HG03469 (cell line): Measurements from ENCODE around the gene USH1C.

ENCODE experiments used
- ATAC-seq: cut with Tn5 transposase; IDR thresholded peaks from one replicate; pipeline ENCODE4 v1.9.1; 2021; ENCODE audit warnings: mild to moderate bottlenecking, moderate library complexity, moderate number of reproducible peaks; ENCODE audit not compliant: unreplicated experiment

USH1C gene

DNA sequence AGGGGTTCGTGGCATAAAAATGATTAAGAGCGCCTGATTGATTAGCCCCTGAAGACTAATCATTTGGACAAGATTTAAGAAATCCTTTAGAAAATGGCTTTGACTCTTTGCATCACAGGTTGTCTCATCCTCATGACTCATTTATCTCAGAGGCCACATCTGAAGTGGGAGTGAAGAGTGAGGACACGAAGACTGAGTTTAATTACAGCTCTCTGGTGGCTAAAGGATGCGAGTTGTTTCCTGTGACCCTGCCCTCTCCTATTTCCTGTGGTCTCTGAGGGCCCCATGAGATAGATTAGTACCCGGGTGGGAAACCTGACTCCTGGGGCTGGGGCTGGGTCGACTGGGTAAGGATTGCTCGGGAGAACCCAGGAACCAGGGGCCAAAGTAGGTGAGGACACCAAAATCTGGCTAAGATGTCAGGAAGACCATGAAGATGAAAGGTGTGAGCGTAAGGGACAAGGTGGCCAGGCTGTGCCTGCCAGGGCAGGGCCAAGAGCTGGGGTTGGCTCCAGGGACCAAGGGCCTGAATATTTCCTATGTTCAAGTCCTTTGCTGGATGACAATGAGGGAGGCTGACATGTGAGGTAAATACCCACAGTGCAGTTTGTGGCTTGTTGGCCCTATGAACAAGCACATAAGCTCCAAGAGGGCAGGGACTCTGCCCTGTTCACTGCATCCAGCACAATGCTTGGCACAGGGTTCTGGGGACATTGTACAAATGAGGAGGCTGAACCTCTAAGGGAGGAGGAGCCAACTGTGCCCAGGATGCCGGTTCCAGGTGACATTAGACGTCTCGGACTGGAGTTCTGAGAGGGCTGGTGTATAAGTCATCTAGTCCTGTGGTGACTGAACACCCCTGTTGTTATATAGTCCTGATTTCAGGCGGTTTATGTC is 6.5 kb upstream of the USH1C start:
- no peak for ATAC-seq

DNA sequence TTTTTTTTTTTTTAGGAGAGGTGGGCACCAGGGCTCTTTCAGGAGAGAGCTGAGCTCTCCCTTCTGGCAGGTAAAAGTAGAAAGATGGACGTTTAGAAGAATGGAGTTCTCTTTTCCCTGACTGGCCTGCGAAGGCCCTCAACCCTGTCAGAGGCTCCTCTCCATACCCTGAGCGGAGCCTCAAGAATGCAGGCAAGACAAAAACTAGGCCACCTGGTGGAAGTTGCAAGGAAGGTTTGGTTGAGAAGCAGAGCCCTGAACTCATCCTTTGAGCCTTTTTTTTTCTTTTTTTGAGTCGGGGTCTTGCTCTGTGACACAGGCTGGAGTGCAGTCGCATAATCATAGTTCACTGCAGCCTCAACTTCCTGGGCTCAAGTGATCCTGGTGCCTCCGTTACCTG is 4.2 kb upstream of the USH1C start:
- ATAC-seq = no peak

DNA sequence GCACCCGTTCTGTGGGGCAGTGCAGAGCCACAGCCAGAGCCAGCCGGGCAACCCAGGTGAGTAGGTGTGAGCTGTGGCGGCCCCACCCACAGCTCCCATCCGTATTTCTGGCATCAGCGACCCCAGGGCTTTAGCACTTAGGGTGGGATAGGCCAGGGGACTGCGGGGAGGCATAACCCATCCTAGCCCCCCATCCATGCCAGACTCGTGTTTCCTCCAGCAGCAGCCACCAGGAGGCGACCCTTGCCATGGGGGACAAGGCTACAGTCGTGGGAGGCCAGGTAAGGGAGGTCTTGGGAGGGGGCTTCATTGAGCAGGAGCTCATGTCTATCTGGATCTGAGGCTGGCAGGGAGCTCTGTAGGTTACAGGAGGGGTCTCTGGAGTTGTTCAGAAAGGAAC is 3.7 kb upstream of the USH1C start:
- no peak for ATAC-seq

DNA sequence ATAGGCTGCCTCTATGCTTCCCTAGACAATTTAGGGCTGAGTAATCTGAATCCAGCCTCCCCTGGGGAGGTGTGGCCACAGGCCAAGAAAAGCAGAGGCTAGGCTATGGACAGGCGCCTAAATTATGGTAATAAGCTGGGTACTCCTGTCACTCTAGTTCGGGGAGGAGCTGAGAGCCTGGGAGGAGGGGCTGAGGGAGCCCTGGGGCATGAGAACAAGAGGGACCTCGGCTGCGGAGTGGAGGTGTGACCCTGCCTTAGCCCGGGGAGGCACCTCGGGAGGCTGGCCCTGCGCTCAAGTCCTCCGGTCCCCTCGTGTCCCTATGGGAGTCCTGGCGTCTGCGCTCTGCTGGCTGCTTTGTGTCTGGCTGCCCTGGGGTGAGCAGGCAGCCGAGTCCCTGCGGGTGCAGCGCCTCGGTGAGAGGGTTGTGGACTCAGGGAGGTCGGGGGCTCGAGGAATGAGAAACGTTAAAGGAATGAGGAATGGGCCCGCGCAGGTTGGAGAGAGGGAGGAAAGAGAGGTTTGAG is 2.9 kb upstream of the USH1C start, which contains the start of gene OTOG:
Gene OTOG, plus strand, starts transcription at position 209 of the 527 bp plus-strand sequence. Its CDS starts 114 bp downstream, at position 323.
- no peak for ATAC-seq

- ATAC-seq = no peak
Observed at GRCh38 chr11:17546240-17546639, 2.0 kb upstream of the USH1C start.

- ATAC-seq = no peak
Observed at GRCh38 chr11:17543574-17544180, 539 bp downstream of the USH1C start.

GRCh38 chr11:17543041-17543440 is 1.2 kb downstream of the USH1C start:
- ATAC-seq = no peak

- ATAC-seq = no peak
Observed at GRCh38 chr11:17542249-17542648, 2.0 kb downstream of the USH1C start.

GRCh38 chr11:17541330-17541885 is 2.8 kb downstream of the USH1C start:
- no peak for ATAC-seq

DNA sequence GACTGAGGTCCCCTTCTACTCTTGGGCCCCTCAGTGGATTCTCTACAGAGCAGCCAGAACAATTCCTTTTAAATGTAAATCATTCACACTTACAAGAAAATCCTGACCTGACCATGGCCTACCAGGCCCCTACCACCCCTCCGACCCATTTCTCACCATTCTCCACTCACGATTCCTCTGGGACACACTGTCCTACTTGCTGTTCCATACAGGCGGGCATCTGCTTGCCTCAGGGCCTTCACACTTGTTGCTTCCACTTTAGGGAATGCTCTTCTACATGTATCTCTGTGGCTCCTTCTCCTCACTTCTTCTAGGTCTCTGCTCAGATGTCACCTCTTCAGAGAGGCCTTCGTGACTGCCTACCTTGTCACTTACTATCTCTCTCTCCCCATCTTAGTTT is 3.4 kb downstream of the USH1C start:
- no peak for ATAC-seq

DNA sequence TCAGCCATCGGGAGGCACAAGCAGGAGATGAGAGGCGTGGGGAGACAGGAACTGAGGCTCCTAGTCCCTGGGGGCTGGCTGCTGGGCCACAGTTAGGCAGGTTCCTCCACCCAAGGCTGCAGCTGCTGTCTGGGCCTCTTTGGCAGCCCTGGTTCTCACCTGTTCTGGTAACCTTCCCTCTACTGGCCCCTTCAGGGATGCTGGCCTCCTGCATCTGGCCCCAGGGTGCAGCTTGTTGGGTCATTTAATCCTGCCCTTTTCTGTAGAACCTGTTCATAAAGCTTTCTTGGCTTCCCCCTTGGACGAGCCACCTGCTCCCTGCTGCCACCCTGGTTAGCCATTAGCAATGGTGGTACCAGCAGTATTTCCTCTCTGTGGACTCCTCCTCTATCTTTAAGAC is 5.5 kb downstream of the USH1C start:
- ATAC-seq = no peak

DNA sequence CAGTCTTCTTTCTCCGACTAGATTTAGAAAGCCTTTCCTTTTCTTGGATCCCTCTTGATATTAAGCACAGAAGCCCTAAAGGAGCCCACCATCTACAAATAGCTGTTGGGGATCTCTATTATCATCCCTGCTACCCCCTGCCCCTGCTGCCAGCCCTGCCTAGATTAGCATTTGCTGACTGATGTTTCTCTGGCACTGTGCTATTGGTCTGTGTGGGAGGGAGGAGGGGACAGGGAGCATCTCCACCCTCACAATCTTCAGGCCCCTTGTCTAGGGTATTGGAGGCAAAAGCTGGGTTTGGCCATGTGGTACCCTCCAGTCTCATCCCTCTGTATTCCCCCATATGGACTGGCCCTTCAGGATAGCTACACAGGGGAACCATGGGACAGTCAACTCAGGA is 6.2 kb downstream of the USH1C start:
- ATAC-seq = no peak

- ATAC-seq = no peak
Observed at GRCh38 chr11:17537261-17537660, 7.0 kb downstream of the USH1C start.

DNA sequence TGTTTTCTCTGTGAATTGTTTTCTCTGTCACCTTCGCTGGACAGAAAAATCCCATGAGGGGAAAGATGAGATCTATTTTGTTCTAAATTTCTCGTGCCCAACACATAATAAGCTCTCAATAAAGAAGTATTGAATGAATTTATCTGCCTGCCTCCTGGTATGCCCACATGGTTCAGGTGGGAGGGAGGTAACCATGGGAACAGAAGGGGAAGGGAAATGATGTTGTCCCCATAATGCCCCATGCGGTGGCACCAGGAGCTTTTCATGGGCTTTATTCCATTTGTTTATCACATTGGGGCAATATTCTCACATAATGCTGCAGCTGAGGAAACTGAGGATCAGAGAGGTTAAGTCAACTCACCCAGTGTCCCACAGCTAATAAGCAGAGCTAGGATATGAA is 8.7 kb downstream of the USH1C start:
- no peak for ATAC-seq

GRCh38 chr11:17533778-17534415 is 10.3 kb downstream of the USH1C start:
- ATAC-seq = no peak

- no peak for ATAC-seq
Observed at GRCh38 chr11:17533341-17533740, 10.9 kb downstream of the USH1C start.

GRCh38 chr11:17532784-17533183 is 11.4 kb downstream of the USH1C start:
- ATAC-seq = no peak

DNA sequence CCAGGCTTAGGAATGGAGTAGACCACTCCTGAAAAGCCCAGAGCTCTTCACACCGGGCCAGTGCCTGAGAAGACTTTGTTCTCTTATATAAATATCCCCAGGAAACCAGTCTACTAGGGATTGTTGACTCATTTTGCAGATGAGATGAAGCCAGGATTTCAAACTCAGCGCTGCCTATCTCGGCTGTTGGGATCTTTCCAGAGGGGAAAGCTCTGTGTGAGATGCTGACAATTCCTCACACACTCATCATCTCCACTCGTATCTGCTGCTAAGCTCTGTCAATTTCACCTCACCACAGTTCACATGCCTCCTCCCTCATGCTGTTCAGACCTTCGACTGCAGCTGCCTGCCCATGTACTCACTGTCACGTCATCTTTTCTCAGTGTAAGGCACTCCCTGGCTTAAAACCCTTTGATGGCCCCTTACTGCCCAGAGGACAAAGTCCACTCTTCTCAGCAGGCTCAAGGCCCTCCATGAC is 12.5 kb downstream of the USH1C start:
- no peak for ATAC-seq

DNA sequence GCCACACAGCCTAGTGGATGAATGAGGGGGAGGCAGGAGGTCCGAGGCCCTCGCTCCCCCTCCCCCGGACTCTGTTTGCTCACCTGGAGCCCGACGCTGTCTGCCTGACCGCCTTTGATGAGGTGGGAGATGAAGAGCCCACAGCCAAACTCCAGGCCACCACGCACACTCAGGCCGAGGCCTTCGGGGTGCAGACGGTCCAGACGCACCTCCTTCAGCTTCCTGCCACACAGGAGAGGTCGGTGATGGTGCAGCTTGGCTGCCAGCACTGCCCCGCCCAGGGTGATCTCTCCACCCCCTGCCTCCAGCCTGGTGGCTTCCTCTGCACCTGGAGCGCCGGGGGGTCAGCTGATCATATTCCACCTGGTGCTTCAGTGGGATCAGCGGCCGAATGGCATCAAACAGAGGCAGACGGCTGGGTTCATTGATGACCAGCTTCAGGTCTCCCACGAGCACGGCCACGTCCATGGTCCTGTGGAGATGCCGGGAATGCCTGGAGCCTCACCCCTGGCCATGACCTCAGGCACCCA is 13.1 kb downstream of the USH1C start:
- ATAC-seq = no peak

- no peak for ATAC-seq
Observed at GRCh38 chr11:17529844-17530185, 14.4 kb downstream of the USH1C start.
